H1 (cell line): ENCODE results near the gene SH3PXD2B. TPM values are rescaled to one million over a fixed set of nuclear protein-coding genes. Genes with fewer than 3 reads are reported as not detected.
"Not testable (repeated sequence)": the region's sequence is repeated elsewhere in the genome, so short reads cannot be mapped to it uniquely, and the experiment has no call there.

Experiments
- CTCF ChIA-PET: fragments of 300-600 bp; sonication (Branson Sonifier 250); formaldehyde crosslinking; loops from one replicate; lab custom pipeline; 2021; ENCODE audit not compliant: partially characterized antibody; lab: Charles Lee
- POLR2A ChIA-PET: fragments of 300-600 bp; sonication (Branson Sonifier 250); formaldehyde crosslinking; loops from one replicate; lab custom pipeline; 2021; ENCODE audit warnings: inconsistent platforms; ENCODE audit not compliant: partially characterized antibody; lab: Charles Lee
- DNase-seq, 2 experiments: peaks; one replicate each; pipeline versions ENCODE4 v3.0.0 to v3.0.0-alpha.2; 2010 to 2022; ENCODE audit warnings: low spot score in 2 of 2, low read depth in 1 of 2, mixed read lengths in 1 of 2
- FAIRE-seq: peaks from 2 replicates; lab custom pipeline; 2011; peaks lifted over from hg19 to GRCh38; lab: Jason Lieb, UNC
- H2AFZ ChIP-seq: 2 replicates; pipeline ENCODE4 v1.8.1; 2012; ENCODE audit warnings: low read length, inconsistent platforms
- H2AK5ac ChIP-seq: 2 replicates; pipeline ENCODE4 v1.6.1; 2013; ENCODE audit warnings: low read depth, low read length
- H2BK120ac ChIP-seq: replicated peaks from 2 replicates; pipeline ENCODE3; 2013; ENCODE audit warnings: low read depth, low read length, inconsistent platforms
- H2BK12ac ChIP-seq: 2 replicates; pipeline ENCODE4 v1.6.1; 2013; ENCODE audit warnings: low read depth, low read length
- H2BK15ac ChIP-seq: 2 replicates; pipeline ENCODE4 v1.6.1; 2013; ENCODE audit warnings: low read length
- H2BK20ac ChIP-seq: 2 replicates; pipeline ENCODE4 v1.6.1; 2013; ENCODE audit warnings: low read length
- H2BK5ac ChIP-seq: 2 replicates; pipeline ENCODE4 v1.6.1; 2013; ENCODE audit warnings: low read depth, low read length
- H3K14ac ChIP-seq: 2 replicates; pipeline ENCODE4 v1.6.1; 2013; ENCODE audit warnings: inconsistent platforms; ENCODE audit not compliant: insufficient read length
- H3K18ac ChIP-seq: 2 replicates; pipeline ENCODE4 v1.6.1; 2013; ENCODE audit warnings: low read length; ENCODE audit errors: extremely low read depth
- H3K23ac ChIP-seq: 2 replicates; pipeline ENCODE4 v1.6.1; 2013; ENCODE audit warnings: inconsistent platforms; ENCODE audit not compliant: insufficient read length
- H3K23me2 ChIP-seq: 2 replicates; pipeline ENCODE4 v1.6.1; 2013; ENCODE audit warnings: low read depth, low read length
- H3K27ac ChIP-seq: 2 replicates; pipeline ENCODE4 v1.6.1; 2011; ENCODE audit warnings: low read depth, low read length, inconsistent platforms
- H3K27me3 ChIP-seq, 4 experiments: replicated peaks in 1 of 4; 1 replicate in 1 of 4; 2 replicates in 3 of 4; pipeline versions ENCODE4 v1.6.1 to v1.8.1; 2011 to 2013; ENCODE audit warnings: low read length in 3 of 4, mild to moderate bottlenecking in 3 of 4, inconsistent platforms in 2 of 4, mixed read lengths in 2 of 4, moderate library complexity in 1 of 4; ENCODE audit not compliant: control insufficient read depth in 3 of 4, insufficient read depth in 3 of 4; ENCODE audit errors: extremely low read depth in 1 of 4
- H3K36me3 ChIP-seq, 4 experiments: 2 replicates each; pipeline versions ENCODE4 v1.6.1 to v1.8.1; 2011 to 2013; ENCODE audit warnings: mild to moderate bottlenecking in 4 of 4, low read length in 3 of 4, moderate library complexity in 2 of 4, control low read depth in 1 of 4, inconsistent platforms in 1 of 4; ENCODE audit not compliant: insufficient read depth in 4 of 4, control insufficient read depth in 2 of 4
- H3K4ac ChIP-seq: replicated peaks from 2 replicates; pipeline ENCODE3; 2013; ENCODE audit warnings: low read length, low read depth, mixed read lengths, inconsistent platforms; ENCODE audit not compliant: insufficient read length
- H3K4me1 ChIP-seq, 4 experiments: replicated peaks in 1 of 4; 1 replicate in 1 of 4; 2 replicates in 3 of 4; pipeline versions ENCODE4 v1.6.1 to v1.8.1; 2011 to 2013; ENCODE audit warnings: low read length in 3 of 4, inconsistent platforms in 2 of 4, mixed read lengths in 1 of 4; ENCODE audit not compliant: insufficient read depth in 4 of 4, control insufficient read depth in 3 of 4
- H3K4me2 ChIP-seq, 2 experiments: 2 replicates each; pipeline versions ENCODE4 v1.6.1 to v1.8.1; 2011 to 2013; ENCODE audit warnings: low read depth in 2 of 2, low read length in 2 of 2, control low read depth in 1 of 2, inconsistent platforms in 1 of 2, mild to moderate bottlenecking in 1 of 2; ENCODE audit not compliant: insufficient read depth in 1 of 2
- H3K4me3 ChIP-seq, 4 experiments: fragments of 200-600, 300-600 bp in 1 of 4; sonication (generic), shearing (Covaris generic), sonication (Bioruptor Twin) in 1 of 4; 2 replicates each; pipeline versions ENCODE4 v1.5.1 to v1.8.1; 2011 to 2016; ENCODE audit warnings: low read length in 4 of 4, low read depth in 3 of 4, control low read depth in 2 of 4, inconsistent platforms in 2 of 4, mild to moderate bottlenecking in 2 of 4, mixed read lengths in 1 of 4, moderate library complexity in 1 of 4; ENCODE audit not compliant: insufficient read depth in 2 of 4; ENCODE audit errors: extremely low read depth in 1 of 4
- H3K56ac ChIP-seq: replicated peaks from 2 replicates; pipeline ENCODE3; 2013; ENCODE audit warnings: low read depth, mild to moderate bottlenecking, mixed read lengths, low read length, inconsistent platforms; ENCODE audit not compliant: insufficient read length
- H3K79me1 ChIP-seq: 2 replicates; pipeline ENCODE4 v1.6.1; 2013; ENCODE audit warnings: low read depth, low read length, control low read depth
- H3K79me2 ChIP-seq, 2 experiments: 2 replicates each; pipeline versions ENCODE4 v1.6.1 to v1.8.1; 2012 to 2013; ENCODE audit warnings: low read length in 2 of 2, mild to moderate bottlenecking in 2 of 2, inconsistent platforms in 1 of 2; ENCODE audit not compliant: insufficient read depth in 2 of 2, control insufficient read depth in 1 of 2
- H3K9ac ChIP-seq, 4 experiments: replicated peaks in 1 of 4; 1 replicate in 1 of 4; 2 replicates in 3 of 4; pipeline versions ENCODE4 v1.6.1 to v1.8.1; 2011 to 2013; ENCODE audit warnings: low read depth in 3 of 4, low read length in 3 of 4, control low read depth in 2 of 4, mild to moderate bottlenecking in 2 of 4, moderate library complexity in 2 of 4, inconsistent platforms in 1 of 4; ENCODE audit errors: extremely low read depth in 1 of 4
- H3K9me3 ChIP-seq, 2 experiments: 2 replicates each; pipeline versions ENCODE4 v1.6.1 to v1.8.1; 2012 to 2013; ENCODE audit warnings: mild to moderate bottlenecking in 2 of 2, moderate library complexity in 2 of 2, control low read depth in 1 of 2, inconsistent platforms in 1 of 2, low read depth in 1 of 2, low read length in 1 of 2, mixed read lengths in 1 of 2; ENCODE audit not compliant: insufficient read depth in 2 of 2
- H4K20me1 ChIP-seq, 2 experiments: replicated peaks in 1 of 2; 2 replicates each; pipeline versions ENCODE3 to v1.8.1; 2011 to 2013; ENCODE audit warnings: inconsistent platforms in 2 of 2, low read length in 2 of 2, mild to moderate bottlenecking in 1 of 2; ENCODE audit not compliant: insufficient read depth in 2 of 2, control insufficient read depth in 1 of 2
- H4K5ac ChIP-seq: 2 replicates; pipeline ENCODE4 v1.6.1; 2013; ENCODE audit warnings: low read length, low read depth, mixed read lengths, inconsistent platforms; ENCODE audit not compliant: insufficient read length
- H4K8ac ChIP-seq: 2 replicates; pipeline ENCODE4 v1.8.0; 2013; ENCODE audit warnings: mild to moderate bottlenecking, moderate library complexity, low read length, inconsistent platforms; ENCODE audit not compliant: insufficient read depth; ENCODE audit errors: extremely low read depth
- H4K91ac ChIP-seq: replicated peaks from 2 replicates; pipeline ENCODE3; 2013; ENCODE audit warnings: low read length, mixed read lengths, inconsistent platforms; ENCODE audit not compliant: insufficient read length
- WGBS, 2 experiments: shearing (Covaris generic) in 1 of 2; methylation state at CpG; one replicate each; pipeline versions ENCODE4 v1.1.6 to v1.1.7; 2013 to 2015; ENCODE audit warnings: low lambda C conversion rate in 2 of 2, mixed read lengths in 2 of 2, inconsistent platforms in 1 of 2, low coverage in 1 of 2, missing lambda C conversion rate in 1 of 2; ENCODE audit not compliant: insufficient replicate concordance in 2 of 2, insufficient coverage in 1 of 2, insufficient read length in 1 of 2; ENCODE audit errors: extremely low coverage in 1 of 2, missing lambda C conversion rate in 1 of 2; 5-methylcytosine and 5-hydroxymethylcytosine counted together
- polyA plus RNA-seq, 7 experiments: library from polyadenylated mRNA; depleted of rRNA in 3 of 7; stranded (reverse) in 5 of 7; unstranded in 2 of 7; fragments of >200 nt in 5 of 7; fragments of 200-250 nt in 2 of 7; gene quantifications; 1 replicate in 5 of 7; 2 replicates in 1 of 7; 4 replicates in 1 of 7; pipeline versions ENCODE4 v1.2.1 to v1.2.3, GENCODE V29; 2011 to 2013; ENCODE audit warnings: missing spikeins in 2 of 7, mixed read lengths in 2 of 7
- total RNA-seq: library from RNA; stranded (reverse); fragmentation: NEBNext Ultra II Directional; extraction: Animal tissue kit (Norgen Biotek cat#: 25700); gene quantifications from 2 replicates; pipeline ENCODE4 v1.2.1, GENCODE V29; 2021

The SH3PXD2B gene
- total and polyA plus RNA-seq, 2 of the 8 experiments (the other 6 are each of a cell fraction or from before 2014, with no cell fraction given), result 32.9 to 72.9 TPM

DNA sequence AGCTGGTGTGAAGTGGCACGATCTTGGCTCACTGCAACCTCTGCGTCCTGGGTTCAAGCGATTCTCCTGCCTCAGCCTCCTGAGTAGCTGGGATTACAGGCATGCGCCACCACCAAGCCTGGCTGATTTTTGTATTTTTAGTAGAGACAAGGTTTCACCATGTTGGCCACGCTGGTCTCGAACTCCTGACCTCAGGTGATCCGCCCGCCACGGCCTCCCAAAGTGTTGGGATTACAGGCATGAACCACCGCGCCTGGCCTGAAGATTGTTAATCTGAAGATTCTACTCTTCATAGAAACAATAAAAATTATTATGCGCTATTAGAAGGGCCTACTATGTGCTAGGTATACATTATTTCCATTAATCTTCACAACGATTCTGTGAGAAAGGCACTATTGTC, 127.4 kb downstream of the SH3PXD2B start:
- H3K4me2 ChIP-seq, H3K4me3 ChIP-seq, H3K4me1 ChIP-seq, H3K14ac ChIP-seq, H3K9me3 ChIP-seq, H4K91ac ChIP-seq, H2BK5ac ChIP-seq, DNase-seq, FAIRE-seq, H2BK12ac ChIP-seq, H3K36me3 ChIP-seq, H3K4ac ChIP-seq, H3K79me1 ChIP-seq, H2BK15ac ChIP-seq, H3K23me2 ChIP-seq, H4K5ac ChIP-seq, H4K20me1 ChIP-seq, H3K23ac ChIP-seq, H2AK5ac ChIP-seq, POLR2A ChIA-PET, H3K18ac ChIP-seq, H3K79me2 ChIP-seq, H4K8ac ChIP-seq, H3K27me3 ChIP-seq, H3K9ac ChIP-seq, H3K27ac ChIP-seq, H2AFZ ChIP-seq, H2BK20ac ChIP-seq, H3K56ac ChIP-seq, H2BK120ac ChIP-seq: not testable (repeated sequence)
- WGBS, 2 experiments, result 88% methylated on average over 13 of the region's 13 CpGs; no CpG with 5 or more reads in 1 of the 2 experiments
- CTCF ChIA-PET, result interaction anchor here (0.6 kb wide), 2 partner anchors 10 to 807 kb away, joined by 3 to 5 read pairs; no protein-coding TSS in a partner anchor
